HCT116 (cell line): ENCODE measurements around the gene GAK. TPM values are rescaled to one million over a fixed set of nuclear protein-coding genes. Genes with fewer than 3 reads are reported as not detected.

Experiments
- ATAC-seq: fragments of 200-7000 bp; cut with Tn5 transposase; 2 replicates; pipeline ENCODE4 v1.9.1; 2020; ENCODE audit warnings: mild to moderate bottlenecking, moderate library complexity
- BruUV-seq: library from RNA; stranded (reverse); fragments of 400-500 nt; replicated peaks from 2 replicates; lab custom pipeline; 2021; lab: Mats Ljungman, UMichigan
- CTCF ChIA-PET: fragments of 300-600 bp; sonication (Branson Sonifier 250); formaldehyde crosslinking; loops from one replicate; lab custom pipeline; 2021; ENCODE audit warnings: antibody characterized with exemption; lab: Charles Lee
- POLR2A ChIA-PET: fragments of 300-600, 350-600 bp; sonication (Branson Sonifier 250); formaldehyde crosslinking; loops from one replicate; lab custom pipeline; 2021; ENCODE audit warnings: antibody characterized with exemption; lab: Charles Lee
- RAD21 ChIA-PET, 2 experiments: fragments of 300-600 bp; sonication (Branson Sonifier 250); formaldehyde crosslinking; loops; one replicate each; lab custom pipeline; 2023; ENCODE audit warnings: low total read pairs in 2 of 2; ENCODE audit not compliant: uncharacterized antibody in 2 of 2, unreplicated experiment in 2 of 2, low non-redundant PET in 1 of 2; lab: Charles Lee
- DNase-seq: peaks from one replicate; pipeline ENCODE4 v3.0.0-alpha.2; 2010; ENCODE audit warnings: low read depth, low spot score
- H2AFZ ChIP-seq: fragments of 200-600 bp; shearing (Covaris generic), sonication (generic); 2 replicates; pipeline ENCODE4 v1.6.1; 2017; ENCODE audit warnings: low read depth, mixed run types, mixed read lengths, antibody characterized with exemption, low read length; ENCODE audit not compliant: poor library complexity, severe bottlenecking
- H3K27ac ChIP-seq: 2 replicates; pipeline ENCODE4 v1.5.1; 2012; ENCODE audit warnings: low read depth, low read length
- H3K27me3 ChIP-seq: fragments of 200-600 bp; sonication (generic); 2 replicates; pipeline ENCODE4 v1.6.1; 2016; ENCODE audit warnings: mixed run types, low read length, mixed read lengths; ENCODE audit not compliant: insufficient read depth
- H3K36me3 ChIP-seq, 2 experiments: fragments of 200-500 bp in 1 of 2; fragments of 200-600 bp in 1 of 2; sonication (Bioruptor generic) in 1 of 2; sonication (generic) in 1 of 2; 2 replicates each; pipeline versions ENCODE4 v1.5.1 to v1.6.1; 2014 to 2016; ENCODE audit warnings: low read length in 2 of 2, inconsistent platforms in 1 of 2, mixed read lengths in 1 of 2, mixed run types in 1 of 2; ENCODE audit not compliant: insufficient read depth in 2 of 2, control insufficient read depth in 1 of 2
- H3K4me1 ChIP-seq, 2 experiments: fragments of 200-600 bp in 1 of 2; sonication (generic) in 1 of 2; 2 replicates each; pipeline versions ENCODE4 v1.5.1 to v1.6.1; 2012 to 2017; ENCODE audit warnings: low read length in 2 of 2, inconsistent platforms in 1 of 2, mild to moderate bottlenecking in 1 of 2, mixed read lengths in 1 of 2, mixed run types in 1 of 2, moderate library complexity in 1 of 2; ENCODE audit not compliant: insufficient read depth in 2 of 2, control insufficient read depth in 1 of 2
- H3K4me2 ChIP-seq: fragments of 200-600 bp; sonication (generic); 2 replicates; pipeline ENCODE4 v1.6.1; 2017; ENCODE audit warnings: mixed run types, low read length, mixed read lengths
- H3K4me3 ChIP-seq, 2 experiments: fragments of 200-600 bp in 1 of 2; sonication (generic) in 1 of 2; replicated peaks in 1 of 2; 2 replicates each; pipeline ENCODE4 v1.5.1; 2011 to 2016; ENCODE audit warnings: low read length in 2 of 2, control low read depth in 1 of 2, low read depth in 1 of 2, mild to moderate bottlenecking in 1 of 2, mixed read lengths in 1 of 2, mixed run types in 1 of 2
- H3K79me2 ChIP-seq: fragments of 200-600 bp; sonication (generic); 2 replicates; pipeline ENCODE4 v1.6.1; 2017; ENCODE audit warnings: mild to moderate bottlenecking, mixed run types, low read length, moderate library complexity, mixed read lengths; ENCODE audit not compliant: insufficient read depth
- H3K9ac ChIP-seq: fragments of 200-600 bp; sonication (generic); 2 replicates; pipeline ENCODE4 v1.6.1; 2016; ENCODE audit warnings: low read length, mixed read lengths
- H3K9me2 ChIP-seq: fragments of 200-600 bp; sonication (generic), shearing (Covaris generic); 2 replicates; pipeline ENCODE4 v1.6.1; 2017; ENCODE audit warnings: mixed run types, mild to moderate bottlenecking, moderate library complexity; ENCODE audit not compliant: insufficient read depth
- H3K9me3 ChIP-seq, 2 experiments: fragments of 200-500 bp in 1 of 2; fragments of 200-600 bp in 1 of 2; sonication (Bioruptor generic) in 1 of 2; sonication (generic) in 1 of 2; 2 replicates each; pipeline ENCODE4 v1.6.1; 2014 to 2017; ENCODE audit warnings: low read length in 2 of 2, mixed read lengths in 2 of 2, inconsistent platforms in 1 of 2, low read depth in 1 of 2, mild to moderate bottlenecking in 1 of 2, mixed run types in 1 of 2, moderate library complexity in 1 of 2; ENCODE audit not compliant: control insufficient read depth in 1 of 2, insufficient read depth in 1 of 2
- H4K20me1 ChIP-seq: fragments of 200-600 bp; sonication (generic), shearing (Covaris generic); 2 replicates; pipeline ENCODE4 v1.6.1; 2017; ENCODE audit warnings: mixed run types, mild to moderate bottlenecking, moderate library complexity; ENCODE audit not compliant: insufficient read depth
- ATF3 ChIP-seq: IDR thresholded peaks from 2 replicates; pipeline ENCODE4 v1.6.1; 2012
- CBX3 ChIP-seq: IDR thresholded peaks from 2 replicates; pipeline ENCODE4 v1.6.1; 2012; ENCODE audit warnings: low read depth
- CEBPB ChIP-seq: IDR thresholded peaks from 2 replicates; pipeline ENCODE4 v1.6.1; 2012; ENCODE audit warnings: low read depth
- CTCF ChIP-seq, 3 experiments: fragments of 200-600 bp in 1 of 3; sonication (generic) in 1 of 3; IDR thresholded peaks in 2 of 3; conservative IDR thresholded peaks in 1 of 3; 2 replicates each; pipeline ENCODE4 v1.5.1; 2012 to 2017; ENCODE audit warnings: low read depth in 2 of 3, low read length in 2 of 3, antibody characterized with exemption in 1 of 3, borderline replicate concordance in 1 of 3, control low read depth in 1 of 3, mild to moderate bottlenecking in 1 of 3, mixed read lengths in 1 of 3, mixed run types in 1 of 3, moderate library complexity in 1 of 3; ENCODE audit not compliant: insufficient read depth in 1 of 3
- EGR1 ChIP-seq: IDR thresholded peaks from 2 replicates; pipeline ENCODE4 v1.6.1; 2012; ENCODE audit warnings: low read depth
- ELF1 ChIP-seq: IDR thresholded peaks from 2 replicates; pipeline ENCODE4 v1.6.1; 2012; ENCODE audit warnings: low read depth, borderline replicate concordance
- EZH2phosphoT487 ChIP-seq: fragments of 200-600 bp; IDR thresholded peaks from 2 replicates; pipeline ENCODE4 v1.6.1; 2018; ENCODE audit warnings: antibody characterized with exemption, borderline replicate concordance
- FOSL1 ChIP-seq: IDR thresholded peaks from 2 replicates; pipeline ENCODE4 v1.6.1; 2012; ENCODE audit warnings: low read depth
- JUND ChIP-seq: IDR thresholded peaks from 2 replicates; pipeline ENCODE4 v1.6.1; 2012
- MAX ChIP-seq: IDR thresholded peaks from 2 replicates; pipeline ENCODE4 v1.6.1; 2012
- POLR2A ChIP-seq: IDR thresholded peaks from 2 replicates; pipeline ENCODE4 v1.7.0; 2011; ENCODE audit warnings: borderline replicate concordance; ENCODE audit not compliant: insufficient read depth, insufficient read length; ENCODE audit errors: extremely low read depth
- POLR2AphosphoS5 ChIP-seq: IDR thresholded peaks from 2 replicates; pipeline ENCODE4 v1.6.1; 2011; ENCODE audit warnings: mild to moderate bottlenecking, low read depth, low read length, moderate library complexity
- REST ChIP-seq: IDR thresholded peaks from 2 replicates; pipeline ENCODE4 v1.6.1; 2012; ENCODE audit warnings: low read depth
- SIN3A ChIP-seq: IDR thresholded peaks from 2 replicates; pipeline ENCODE4 v1.6.1; 2012; ENCODE audit warnings: low read depth
- SP1 ChIP-seq: IDR thresholded peaks from 2 replicates; pipeline ENCODE4 v1.6.1; 2012; ENCODE audit warnings: low read depth
- SRF ChIP-seq: IDR thresholded peaks from 2 replicates; pipeline ENCODE4 v1.6.1; 2012; ENCODE audit warnings: low read depth
- TCF7L2 ChIP-seq: IDR thresholded peaks from 2 replicates; pipeline ENCODE4 v1.7.0; 2011; ENCODE audit warnings: borderline replicate concordance, inconsistent platforms; ENCODE audit not compliant: insufficient read depth, insufficient read length; ENCODE audit errors: extremely low read depth
- YY1 ChIP-seq: IDR thresholded peaks from 2 replicates; pipeline ENCODE4 v1.6.1; 2011; ENCODE audit warnings: low read length, low read depth, moderate library complexity, mild to moderate bottlenecking; ENCODE audit not compliant: insufficient replicate concordance; ENCODE audit errors: extremely low read depth
- ZBTB33 ChIP-seq: IDR thresholded peaks from 2 replicates; pipeline ENCODE4 v1.6.1; 2011; ENCODE audit warnings: mild to moderate bottlenecking, low read length, moderate library complexity; ENCODE audit not compliant: insufficient replicate concordance; ENCODE audit errors: extremely low read depth
- ZNF274 ChIP-seq: fragments of 200-500 bp; sonication (Bioruptor generic); IDR thresholded peaks from 2 replicates; pipeline ENCODE4 v1.6.1; 2014; ENCODE audit warnings: mild to moderate bottlenecking, low read depth, low read length, inconsistent platforms
- intact Hi-C: fragments of 100-400 bp; cut with micrococcal nuclease; formaldehyde crosslinking; loops from 2 replicates; pipeline ENCODE4 v1.10.0; 2022
- total RNA-seq: library from RNA; stranded (reverse); gene quantifications from one replicate; pipeline ENCODE4 v1.2.1, GENCODE V29; 2021; ENCODE audit not compliant: unreplicated experiment

Gene GAK
- total RNA-seq, 1 experiment from 2014 or later = 123 TPM

- Histone ChIP-seq H4K20me1 (no peaks in the 10 kb centered on the region), H3K4me1 (no peaks in the 10 kb centered on the region; a peak in 1 of 4 replicates), H3K27ac (no peak overlapping the region), H3K36me3 (no peaks in the 10 kb centered on the region), H3K9me2 (no peaks in the 10 kb centered on the region), H3K4me2 (no peak overlapping the region), H3K79me2 (no peaks in the 10 kb centered on the region), H3K4me3 (no peak overlapping the region), H2AFZ (no peak overlapping the region), H3K9ac (no peak overlapping the region), H3K27me3 (no peaks in the 10 kb centered on the region), H3K9me3 (no peaks in the 10 kb centered on the region)
- ChIA-PET CTCF (no interaction called here), RAD21 (no interaction called here), POLR2A (no interaction called here)
- ATAC-seq (no peak), DNase-seq (no peak)
- no TSS peak for BruUV-seq
- intact Hi-C loops = no loop called here
- no peak for TF ChIP-seq CBX3
- TF ChIP-seq REST = no peak
- TF ChIP-seq CTCF (IDR thresholded peaks at IDR 0.05 in 2 of 3, conservative IDR thresholded peaks at IDR 0.05 in 1 of 3; ENCODE audit: borderline replicate concordance in 1 of 3, insufficient read depth in 1 of 3, low read depth in 2 of 3, low read length in 2 of 3) = no peak
- no peak for TF ChIP-seq ELF1
- no peak for TF ChIP-seq EGR1
- TF ChIP-seq POLR2AphosphoS5 = no peak
- no peak for TF ChIP-seq CEBPB
- no peak for TF ChIP-seq MAX
- no peak for TF ChIP-seq YY1
- TF ChIP-seq ATF3 = no peak
- no peak for TF ChIP-seq SRF
- no peak for TF ChIP-seq JUND
- no peak for TF ChIP-seq SP1
- TF ChIP-seq FOSL1 = no peak
- TF ChIP-seq SIN3A = no peak
- TF ChIP-seq ZNF274 = no peak
- TF ChIP-seq POLR2A = no peak
- TF ChIP-seq EZH2phosphoT487 = no peak
- TF ChIP-seq ZBTB33 = no peak
- no peak for TF ChIP-seq TCF7L2
These were observed 110.5 kb downstream of the GAK start for GRCh38 chr4:821631-822030.
